HT-29 (cell line): ENCODE measurements around the gene PCDH9. TPM values are rescaled to one million over a fixed set of nuclear protein-coding genes. Genes with fewer than 3 reads are reported as not detected.

Experiments used
- DNase-seq: peaks from one replicate; pipeline ENCODE4 v3.0.0-alpha.2; 2015; ENCODE audit warnings: low spot score
- total RNA-seq: library from RNA; depleted of rRNA; stranded (reverse); fragments of >200 nt; shearing (Covaris generic); gene quantifications from 2 replicates; pipeline ENCODE4 v1.2.3, GENCODE V29; 2014

PCDH9 gene
- total RNA-seq, 1 experiment from 2014 or later = not detected

DNA sequence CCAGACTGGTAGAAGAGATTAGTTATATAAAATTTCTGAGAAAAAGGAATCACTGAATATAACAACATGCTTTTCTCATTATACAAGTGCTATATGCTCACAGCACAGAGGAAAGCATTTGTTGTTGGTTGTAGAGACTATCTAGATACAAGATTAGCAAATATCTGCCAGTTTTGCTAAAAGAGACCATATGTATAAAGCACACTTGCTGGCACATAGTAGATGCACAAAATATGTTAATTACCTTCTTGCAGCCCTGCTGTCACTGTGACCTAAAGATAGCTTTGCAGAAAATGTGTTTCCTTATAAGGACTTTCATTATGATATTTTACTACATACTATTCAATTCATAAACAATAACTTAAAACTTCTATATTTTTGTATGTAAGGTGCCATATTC, 755.1 kb downstream of the PCDH9 start:
- DNase-seq = no peak

DNA sequence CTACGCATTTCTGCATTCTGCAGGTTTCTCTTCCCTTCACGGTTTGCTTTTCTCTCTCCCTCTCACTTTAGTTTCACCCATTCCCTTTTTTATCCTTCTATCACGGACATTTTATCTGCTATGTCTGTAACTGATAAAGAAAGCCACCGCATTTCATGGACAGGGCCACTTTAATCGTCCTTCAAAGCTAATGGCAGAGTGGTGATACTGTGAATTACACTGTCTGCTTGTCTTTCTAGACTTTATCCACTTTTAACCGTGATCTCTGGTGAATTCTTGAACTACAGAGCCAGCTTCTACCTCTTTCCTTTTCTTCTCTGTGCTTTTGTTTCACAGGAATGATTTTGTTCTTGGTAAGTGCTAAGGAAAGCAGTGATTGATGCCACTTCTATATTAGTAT, 760.4 kb downstream of the PCDH9 start:
- no peak for DNase-seq

DNA sequence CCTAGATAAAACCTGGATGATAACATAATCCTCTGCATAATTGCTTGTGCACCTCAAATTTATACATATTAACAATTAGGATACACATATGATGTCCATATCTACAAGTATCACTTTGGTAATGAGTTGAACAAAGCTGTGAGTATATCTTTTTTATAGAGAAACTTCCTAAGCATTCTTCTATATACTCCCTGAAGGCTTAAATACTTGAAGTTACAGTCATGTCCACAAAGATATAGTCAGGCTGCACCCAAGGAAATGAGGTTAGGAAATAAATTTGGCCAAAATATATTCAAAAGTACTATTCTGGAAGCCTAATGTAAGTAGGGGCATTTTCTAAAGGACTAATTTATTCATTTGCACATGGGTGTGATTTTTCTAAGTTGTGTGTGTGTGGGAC, 761.5 kb downstream of the PCDH9 start:
- DNase-seq = no peak

DNA sequence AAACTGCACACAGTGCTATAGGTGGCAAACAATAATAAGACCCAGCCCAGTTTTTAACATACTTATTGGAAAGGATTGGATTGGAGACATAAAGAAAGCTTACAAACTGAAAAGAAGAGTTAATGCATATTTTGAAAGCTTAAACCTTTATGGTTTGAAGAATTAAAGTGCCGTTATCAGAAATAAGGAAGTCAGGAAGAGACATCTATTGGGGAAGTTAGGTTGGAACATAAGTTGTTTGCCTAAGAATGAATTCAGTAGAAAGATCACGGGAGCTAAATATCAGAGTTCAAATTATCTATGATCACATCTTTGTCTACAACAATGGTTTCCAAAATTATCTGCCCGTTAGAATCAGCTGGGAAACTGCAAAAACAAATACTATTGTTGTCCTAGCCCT, 767.9 kb downstream of the PCDH9 start:
- DNase-seq = no peak

DNA sequence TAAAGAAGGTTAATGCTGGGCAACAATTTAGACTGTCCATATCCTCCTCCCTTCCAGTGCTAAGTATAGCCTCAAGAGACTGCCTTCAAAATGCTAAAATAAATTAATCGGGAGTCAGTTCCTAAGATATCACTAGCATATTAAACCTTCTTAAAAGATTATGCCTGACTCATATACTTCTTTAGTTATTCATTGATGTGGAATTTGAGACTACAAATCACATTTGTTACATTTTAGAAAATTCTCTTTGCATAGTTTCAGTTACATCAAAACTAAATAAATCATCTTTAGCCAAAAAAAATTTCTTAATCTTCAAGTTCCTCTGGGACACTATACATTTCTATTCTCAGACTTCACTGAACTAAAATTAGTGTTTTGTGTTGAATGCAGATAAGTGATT, 769.1 kb downstream of the PCDH9 start:
- no peak for DNase-seq

GRCh38 chr13:66459634-66460033, 770.5 kb downstream of the PCDH9 start:
- no peak for DNase-seq

DNA sequence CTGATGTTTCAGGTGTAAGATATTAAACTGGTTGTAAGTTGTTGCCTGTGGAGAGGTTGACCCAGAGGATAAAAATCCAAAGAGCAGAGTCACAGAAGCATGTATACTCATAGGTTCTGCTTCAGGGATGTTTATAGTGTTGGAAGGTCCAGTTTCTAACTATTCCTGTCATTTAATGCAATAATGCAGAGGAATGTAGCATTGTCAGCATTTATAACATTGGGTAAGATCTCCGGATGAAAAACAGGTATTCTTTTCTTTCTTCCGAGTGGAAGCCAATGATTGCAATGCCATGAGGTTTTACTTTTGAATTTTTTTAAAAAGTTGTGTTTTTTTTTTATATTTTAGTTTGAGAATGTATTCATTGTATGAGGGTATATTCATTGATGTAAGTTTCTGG, 771.0 kb downstream of the PCDH9 start:
- DNase-seq = no peak

DNA sequence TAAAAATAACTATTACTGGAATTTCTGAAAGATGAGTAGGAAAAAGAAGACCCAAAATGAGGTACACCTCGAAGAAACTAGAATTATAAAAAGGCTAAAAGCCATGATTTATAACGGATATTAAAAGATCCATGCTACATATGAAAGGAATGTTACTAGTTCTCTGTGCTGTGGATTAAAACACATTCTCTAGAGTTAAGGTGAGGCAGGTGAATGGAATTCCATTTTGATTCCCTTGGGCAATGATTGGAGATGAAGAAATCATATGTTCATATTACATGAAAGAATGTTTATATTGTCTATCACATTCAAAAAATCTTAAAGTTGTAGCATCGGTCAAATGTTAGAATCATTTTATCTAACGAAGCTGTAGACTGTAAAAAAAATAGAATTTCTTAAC, 783.7 kb downstream of the PCDH9 start:
- no peak for DNase-seq

GRCh38 chr13:66443926-66444325, 786.2 kb downstream of the PCDH9 start:
- no peak for DNase-seq

DNA sequence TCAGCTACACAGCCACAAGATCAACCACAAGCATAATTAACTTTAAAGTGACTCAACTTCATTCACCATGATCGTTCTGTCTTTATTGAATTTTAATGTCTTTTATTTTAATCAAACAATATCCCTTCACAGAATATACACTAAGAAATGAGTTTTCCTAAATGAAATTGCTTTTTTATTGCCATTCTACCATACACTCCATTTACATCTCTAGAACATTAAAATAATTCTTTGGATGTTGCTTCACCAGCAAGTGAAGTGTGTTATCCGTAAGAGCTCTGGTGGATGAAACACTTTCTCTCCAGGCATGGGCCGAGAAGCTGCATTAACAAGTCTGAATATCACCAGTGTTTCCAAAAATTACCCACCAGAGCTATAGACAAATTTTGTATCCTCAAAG, 789.2 kb downstream of the PCDH9 start:
- no peak for DNase-seq

- DNase-seq = no peak
Observed at GRCh38 chr13:66430728-66431127, 799.4 kb downstream of the PCDH9 start.

DNA sequence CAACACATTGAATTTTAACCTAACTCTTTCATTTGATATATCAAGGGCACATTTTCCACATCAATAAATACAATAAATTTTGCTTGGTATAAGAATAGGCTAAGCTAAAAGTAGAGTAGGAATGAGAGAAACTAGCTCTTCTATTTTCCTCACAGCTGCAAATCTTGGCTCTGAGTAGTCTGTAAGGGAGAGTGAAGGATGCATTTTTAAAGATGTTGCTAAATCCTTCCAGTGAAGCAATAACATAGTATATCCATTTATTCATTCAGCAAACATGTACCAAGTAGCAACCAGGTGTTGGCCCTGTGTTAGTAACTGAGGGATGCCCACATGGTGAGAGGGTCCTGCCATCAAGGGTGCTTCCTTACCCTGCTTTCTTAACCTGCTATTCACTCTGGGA, 799.9 kb downstream of the PCDH9 start:
- no peak for DNase-seq

DNA sequence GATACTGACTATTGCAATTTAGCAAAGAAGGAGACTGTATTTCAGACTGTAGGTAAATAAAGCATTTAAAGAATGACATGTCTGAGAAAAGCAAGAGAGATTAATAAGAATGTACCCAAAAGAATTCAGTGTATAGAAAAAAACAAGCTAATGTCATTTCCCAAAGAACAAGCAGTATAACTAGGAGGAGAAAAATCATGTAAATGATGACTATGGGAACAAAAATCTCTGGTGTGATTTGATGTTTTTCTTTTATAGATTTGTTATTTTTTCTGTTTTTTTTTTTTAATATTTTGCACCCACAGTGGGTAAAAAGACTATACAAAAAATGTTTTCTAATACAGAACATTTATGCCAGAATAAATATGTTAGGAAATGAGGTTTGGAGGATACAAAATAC, 801.0 kb downstream of the PCDH9 start:
- DNase-seq = no peak

GRCh38 chr13:66427458-66427861, 802.7 kb downstream of the PCDH9 start:
- DNase-seq = no peak

DNA sequence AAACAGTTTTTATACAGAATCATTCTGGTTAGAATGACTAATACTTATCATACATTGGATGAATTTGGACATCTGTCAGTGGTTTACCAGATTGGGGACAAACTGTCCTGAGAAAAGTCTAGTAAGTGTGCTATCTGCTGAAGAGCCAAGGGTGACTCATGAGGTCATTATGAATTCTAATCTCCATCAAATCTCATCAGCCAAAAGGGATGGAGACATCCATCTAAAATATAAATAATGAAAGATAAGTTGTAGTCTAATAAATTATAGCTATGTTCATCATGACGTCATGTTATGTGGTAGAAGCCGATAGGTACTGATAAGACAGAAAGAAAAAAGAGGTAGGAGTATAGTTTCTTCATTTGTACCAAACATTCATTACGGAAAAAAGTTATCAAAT, 804.4 kb downstream of the PCDH9 start:
- no peak for DNase-seq

- DNase-seq = no peak
Observed at GRCh38 chr13:66424422-66424821, 805.7 kb downstream of the PCDH9 start.

DNA sequence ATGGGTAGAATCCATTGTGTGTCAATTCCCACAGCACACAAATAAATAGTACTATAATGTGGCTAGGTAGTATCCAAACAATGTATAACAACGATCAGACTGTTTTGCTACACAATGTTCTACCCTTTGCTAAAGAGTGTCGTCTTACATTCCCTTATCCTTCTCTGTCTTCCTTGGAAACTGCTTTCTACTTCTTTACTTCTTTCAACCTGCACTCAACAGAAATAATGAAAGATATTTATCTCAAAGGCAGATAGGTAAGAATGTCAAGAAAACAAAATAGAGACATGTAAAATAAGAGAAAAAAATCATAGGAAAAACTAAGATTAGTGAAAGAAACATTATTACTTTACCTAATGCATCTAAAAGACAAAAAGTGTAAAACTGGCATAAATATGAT, 814.7 kb downstream of the PCDH9 start:
- DNase-seq = no peak

- DNase-seq = no peak
Observed at GRCh38 chr13:66414066-66414800, 815.9 kb downstream of the PCDH9 start.

DNA sequence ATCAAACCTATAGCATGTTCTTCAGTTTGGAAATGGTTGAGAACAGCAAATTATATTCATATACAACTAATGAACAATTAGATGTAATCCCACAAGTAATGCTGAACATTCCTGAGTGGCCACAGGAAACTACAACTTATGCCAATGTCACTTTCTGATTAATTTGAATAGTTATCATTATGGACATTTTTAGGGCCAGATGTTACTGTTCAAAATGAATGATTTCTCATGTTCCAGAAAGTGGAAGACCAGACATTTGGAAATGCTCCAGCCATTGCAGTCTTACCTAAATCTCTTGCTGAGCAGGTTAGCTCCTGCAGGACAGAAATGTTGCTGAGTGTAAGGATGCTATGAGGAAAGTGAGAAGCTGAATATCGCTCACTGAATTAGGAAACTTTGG, 819.8 kb downstream of the PCDH9 start:
- DNase-seq = no peak

DNA sequence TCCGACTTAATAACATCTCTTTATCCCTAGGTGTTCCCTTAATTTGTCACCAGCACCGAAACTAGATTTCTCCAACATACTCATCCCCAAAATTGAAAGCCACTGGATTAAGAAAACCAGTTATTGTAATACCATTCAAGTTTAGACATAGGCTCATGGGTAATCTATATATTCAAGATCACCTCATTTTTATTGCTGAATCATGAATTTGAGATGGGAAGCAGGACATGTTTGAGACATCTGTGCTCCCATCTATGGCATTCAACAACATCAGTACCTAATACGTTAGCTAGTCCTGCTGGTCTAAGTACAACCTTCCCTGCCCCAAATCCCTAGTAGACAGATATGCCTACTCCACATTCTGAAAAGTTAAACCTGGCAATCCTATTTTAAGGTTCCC, 820.6 kb downstream of the PCDH9 start:
- DNase-seq = no peak

- DNase-seq = no peak
Observed at GRCh38 chr13:66407128-66407527, 823.0 kb downstream of the PCDH9 start.

- peak; percentile 57 for DNase-seq
Observed at GRCh38 chr13:66405908-66406802, 824.0 kb downstream of the PCDH9 start.

- no peak for DNase-seq
Observed at GRCh38 chr13:66402546-66402945, 827.6 kb downstream of the PCDH9 start.
